ENCODE measurements around the gene RBM14. TPM values are rescaled to one million over a fixed set of nuclear protein-coding genes. Genes with fewer than 3 reads are reported as not detected.

Gene RBM14
- total and polyA plus RNA-seq, 9 of the 15 experiments (the other 6 are each of a cell fraction or from before 2014, with no cell fraction given), result 5.5 to 131 (median 42.6) TPM

DNA sequence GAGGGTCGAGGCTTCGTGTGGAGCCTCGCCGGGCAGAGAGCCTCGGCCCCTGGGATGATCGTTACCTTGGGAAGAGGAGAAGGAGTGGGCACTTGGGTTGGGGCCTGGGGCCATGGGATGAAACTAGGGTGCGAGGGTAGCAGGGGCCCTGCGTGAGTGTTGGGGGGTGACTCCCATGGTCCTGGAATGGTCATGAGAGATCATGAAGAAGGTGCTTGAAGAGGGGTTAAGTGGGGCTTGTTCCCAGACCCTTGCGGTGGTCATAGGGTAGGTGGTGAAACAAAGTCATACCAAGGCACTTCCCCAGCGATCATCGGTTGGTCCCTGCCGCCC is 23.2 kb upstream of the RBM14 start (continued):
- TF ChIP-seq POLR2AphosphoS2 (IDR thresholded peaks at IDR 0.05; ENCODE audit: low read length) (no peak), PTBP1 (IDR thresholded peaks at IDR 0.05; ENCODE audit: low read depth, low read length) (no peak), ILK (tag; IDR thresholded peaks at IDR 0.05; ENCODE audit: borderline replicate concordance, low read depth) (no peak), SMARCC2 (IDR thresholded peaks at IDR 0.05; ENCODE audit: low read depth) (no peak), GATA2 (CRISPR knock-in tag; IDR thresholded peaks at IDR 0.05) (no peak), JUN (IDR thresholded peaks at IDR 0.05; ENCODE audit: borderline replicate concordance, low read depth, low read length) (no peak), JUN (CRISPR knock-in tag; IDR thresholded peaks at IDR 0.05; ENCODE audit: borderline replicate concordance) (no peak), RCOR1 (IDR thresholded peaks at IDR 0.05; ENCODE audit: borderline replicate concordance in 1 of 2, low read depth in 2 of 2, low read length in 2 of 2) (no peak), NEUROD1 (IDR thresholded peaks at IDR 0.05; ENCODE audit: borderline replicate concordance, low read depth, low read length, partially characterized antibody) (peak; percentile 3), MYNN (IDR thresholded peaks at IDR 0.05) (no peak), MYNN (CRISPR knock-in tag; IDR thresholded peaks at IDR 0.05) (no peak), BCL6 (CRISPR knock-in tag; IDR thresholded peaks at IDR 0.05) (no peak), ZNF444 (CRISPR knock-in tag; IDR thresholded peaks at IDR 0.05) (0 out of 2 replicates have a peak, but pooled peaks have one; percentile 34), PHF20 (IDR thresholded peaks at IDR 0.05; ENCODE audit: partially characterized antibody) (peak; percentile 83), SP1 (CRISPR knock-in tag; IDR thresholded peaks at IDR 0.05) (no peak)
- TF ChIP-seq, protein P1, sequence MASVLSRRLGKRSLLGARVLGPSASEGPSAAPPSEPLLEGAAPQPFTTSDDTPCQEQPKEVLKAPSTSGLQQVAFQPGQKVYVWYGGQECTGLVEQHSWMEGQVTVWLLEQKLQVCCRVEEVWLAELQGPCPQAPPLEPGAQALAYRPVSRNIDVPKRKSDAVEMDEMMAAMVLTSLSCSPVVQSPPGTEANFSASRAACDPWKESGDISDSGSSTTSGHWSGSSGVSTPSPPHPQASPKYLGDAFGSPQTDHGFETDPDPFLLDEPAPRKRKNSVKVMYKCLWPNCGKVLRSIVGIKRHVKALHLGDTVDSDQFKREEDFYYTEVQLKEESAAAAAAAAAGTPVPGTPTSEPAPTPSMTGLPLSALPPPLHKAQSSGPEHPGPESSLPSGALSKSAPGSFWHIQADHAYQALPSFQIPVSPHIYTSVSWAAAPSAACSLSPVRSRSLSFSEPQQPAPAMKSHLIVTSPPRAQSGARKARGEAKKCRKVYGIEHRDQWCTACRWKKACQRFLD (CRISPR knock-in tag; IDR thresholded peaks at IDR 0.05), result no peak
- TF ChIP-seq, protein P2, sequence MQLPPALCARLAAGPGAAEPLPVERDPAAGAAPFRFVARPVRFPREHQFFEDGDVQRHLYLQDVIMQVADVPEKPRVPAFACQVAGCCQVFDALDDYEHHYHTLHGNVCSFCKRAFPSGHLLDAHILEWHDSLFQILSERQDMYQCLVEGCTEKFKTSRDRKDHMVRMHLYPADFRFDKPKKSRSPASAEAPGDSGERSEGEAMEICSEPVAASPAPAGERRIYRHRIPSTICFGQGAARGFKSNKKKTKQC (CRISPR knock-in tag; IDR thresholded peaks at IDR 0.05), result no peak; the same call in 1 of the 2 replicates
- TF ChIP-seq, protein P3, sequence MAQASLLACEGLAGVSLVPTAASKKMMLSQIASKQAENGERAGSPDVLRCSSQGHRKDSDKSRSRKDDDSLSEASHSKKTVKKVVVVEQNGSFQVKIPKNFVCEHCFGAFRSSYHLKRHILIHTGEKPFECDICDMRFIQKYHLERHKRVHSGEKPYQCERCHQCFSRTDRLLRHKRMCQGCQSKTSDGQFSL (CRISPR knock-in tag; IDR thresholded peaks at IDR 0.05), result no peak
- TF ChIP-seq, protein P3 (tag; IDR thresholded peaks at IDR 0.05), result no peak
- TF ChIP-seq, protein P4, sequence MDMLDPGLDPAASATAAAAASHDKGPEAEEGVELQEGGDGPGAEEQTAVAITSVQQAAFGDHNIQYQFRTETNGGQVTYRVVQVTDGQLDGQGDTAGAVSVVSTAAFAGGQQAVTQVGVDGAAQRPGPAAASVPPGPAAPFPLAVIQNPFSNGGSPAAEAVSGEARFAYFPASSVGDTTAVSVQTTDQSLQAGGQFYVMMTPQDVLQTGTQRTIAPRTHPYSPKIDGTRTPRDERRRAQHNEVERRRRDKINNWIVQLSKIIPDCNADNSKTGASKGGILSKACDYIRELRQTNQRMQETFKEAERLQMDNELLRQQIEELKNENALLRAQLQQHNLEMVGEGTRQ (CRISPR knock-in tag; IDR thresholded peaks at IDR 0.05), result no peak
- TF ChIP-seq, protein P5, sequence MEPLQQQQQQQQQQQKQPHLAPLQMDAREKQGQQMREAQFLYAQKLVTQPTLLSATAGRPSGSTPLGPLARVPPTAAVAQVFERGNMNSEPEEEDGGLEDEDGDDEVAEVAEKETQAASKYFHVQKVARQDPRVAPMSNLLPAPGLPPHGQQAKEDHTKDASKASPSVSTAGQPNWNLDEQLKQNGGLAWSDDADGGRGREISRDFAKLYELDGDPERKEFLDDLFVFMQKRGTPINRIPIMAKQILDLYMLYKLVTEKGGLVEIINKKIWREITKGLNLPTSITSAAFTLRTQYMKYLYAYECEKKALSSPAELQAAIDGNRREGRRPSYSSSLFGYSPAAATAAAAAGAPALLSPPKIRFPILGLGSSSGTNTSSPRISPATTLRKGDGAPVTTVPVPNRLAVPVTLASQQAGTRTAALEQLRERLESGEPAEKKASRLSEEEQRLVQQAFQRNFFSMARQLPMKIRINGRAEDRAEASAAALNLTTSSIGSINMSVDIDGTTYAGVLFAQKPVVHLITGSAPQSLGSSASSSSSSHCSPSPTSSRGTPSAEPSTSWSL (CRISPR knock-in tag; IDR thresholded peaks at IDR 0.05; ENCODE audit: borderline replicate concordance), result 0 out of 2 replicates have a peak, but pooled peaks have one; percentile 30
- TF ChIP-seq, protein P6, sequence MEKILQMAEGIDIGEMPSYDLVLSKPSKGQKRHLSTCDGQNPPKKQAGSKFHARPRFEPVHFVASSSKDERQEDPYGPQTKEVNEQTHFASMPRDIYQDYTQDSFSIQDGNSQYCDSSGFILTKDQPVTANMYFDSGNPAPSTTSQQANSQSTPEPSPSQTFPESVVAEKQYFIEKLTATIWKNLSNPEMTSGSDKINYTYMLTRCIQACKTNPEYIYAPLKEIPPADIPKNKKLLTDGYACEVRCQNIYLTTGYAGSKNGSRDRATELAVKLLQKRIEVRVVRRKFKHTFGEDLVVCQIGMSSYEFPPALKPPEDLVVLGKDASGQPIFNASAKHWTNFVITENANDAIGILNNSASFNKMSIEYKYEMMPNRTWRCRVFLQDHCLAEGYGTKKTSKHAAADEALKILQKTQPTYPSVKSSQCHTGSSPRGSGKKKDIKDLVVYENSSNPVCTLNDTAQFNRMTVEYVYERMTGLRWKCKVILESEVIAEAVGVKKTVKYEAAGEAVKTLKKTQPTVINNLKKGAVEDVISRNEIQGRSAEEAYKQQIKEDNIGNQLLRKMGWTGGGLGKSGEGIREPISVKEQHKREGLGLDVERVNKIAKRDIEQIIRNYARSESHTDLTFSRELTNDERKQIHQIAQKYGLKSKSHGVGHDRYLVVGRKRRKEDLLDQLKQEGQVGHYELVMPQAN (IDR thresholded peaks at IDR 0.05; ENCODE audit: borderline replicate concordance), result peak; percentile 42; the same call in 1 of the 2 replicates

Data from K562 (cell line).